ENCODE data around the gene KRT9. TPM values are rescaled to one million over a fixed set of nuclear protein-coding genes. Genes with fewer than 3 reads are reported as not detected.

The KRT9 gene
- total and polyA plus RNA-seq, 9 of the 15 experiments (the other 6 are each of a cell fraction or from before 2014, with no cell fraction given) = 0.03 TPM; not detected in 8

DNA sequence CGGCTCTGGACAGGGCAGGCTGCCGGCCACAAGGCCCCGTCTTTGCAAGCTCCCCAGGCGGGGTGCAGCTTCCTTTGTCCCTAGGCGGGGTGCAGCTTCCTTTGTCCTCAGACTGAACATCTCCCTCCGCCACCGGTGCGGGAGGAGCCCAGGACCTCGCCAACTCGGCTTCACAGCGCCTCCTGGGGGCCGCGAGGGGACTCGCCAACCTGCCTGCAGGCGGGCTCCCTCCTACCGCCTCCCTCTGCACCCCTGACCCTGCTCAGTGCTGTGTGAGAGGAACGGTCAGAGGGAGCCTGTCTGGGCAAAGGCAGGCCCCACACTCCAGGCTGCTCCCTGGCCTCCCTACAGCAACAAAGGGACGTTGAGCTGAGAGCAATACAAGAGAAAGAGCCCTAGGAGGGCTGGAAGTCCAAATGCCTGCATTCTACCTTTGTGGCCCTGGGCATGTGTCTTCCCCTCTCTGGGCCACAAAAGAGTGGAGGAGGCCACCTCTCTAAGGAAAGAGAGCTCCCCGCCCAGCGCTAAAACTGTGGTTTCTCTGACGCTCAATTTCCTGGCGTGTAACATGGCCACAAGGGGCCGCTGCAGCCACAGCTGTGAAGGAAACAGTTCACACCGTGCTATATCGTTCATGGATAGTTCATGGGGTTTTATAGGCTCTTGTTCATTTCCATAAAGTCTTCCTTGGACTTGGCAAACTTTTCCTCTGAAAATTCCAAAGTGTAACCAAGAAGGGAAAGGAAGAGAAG is 22.8 kb downstream of the KRT9 start (continued):
- TF ChIP-seq, protein P1, sequence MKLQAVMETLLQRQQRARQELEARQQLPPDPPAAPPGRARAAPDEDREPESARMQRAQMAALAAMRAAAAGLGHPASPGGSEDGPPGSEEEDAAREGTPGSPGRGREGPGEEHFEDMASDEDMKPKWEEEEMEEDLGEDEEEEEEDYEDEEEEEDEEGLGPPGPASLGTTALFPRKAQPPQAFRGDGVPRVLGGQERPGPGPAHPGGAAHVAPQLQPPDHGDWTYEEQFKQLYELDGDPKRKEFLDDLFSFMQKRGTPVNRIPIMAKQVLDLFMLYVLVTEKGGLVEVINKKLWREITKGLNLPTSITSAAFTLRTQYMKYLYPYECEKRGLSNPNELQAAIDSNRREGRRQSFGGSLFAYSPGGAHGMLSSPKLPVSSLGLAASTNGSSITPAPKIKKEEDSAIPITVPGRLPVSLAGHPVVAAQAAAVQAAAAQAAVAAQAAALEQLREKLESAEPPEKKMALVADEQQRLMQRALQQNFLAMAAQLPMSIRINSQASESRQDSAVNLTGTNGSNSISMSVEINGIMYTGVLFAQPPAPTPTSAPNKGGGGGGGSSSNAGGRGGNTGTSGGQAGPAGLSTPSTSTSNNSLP (IDR thresholded peaks at IDR 0.05; ENCODE audit: borderline replicate concordance, low read depth, low read length) = no peak
- TF ChIP-seq, protein P2, sequence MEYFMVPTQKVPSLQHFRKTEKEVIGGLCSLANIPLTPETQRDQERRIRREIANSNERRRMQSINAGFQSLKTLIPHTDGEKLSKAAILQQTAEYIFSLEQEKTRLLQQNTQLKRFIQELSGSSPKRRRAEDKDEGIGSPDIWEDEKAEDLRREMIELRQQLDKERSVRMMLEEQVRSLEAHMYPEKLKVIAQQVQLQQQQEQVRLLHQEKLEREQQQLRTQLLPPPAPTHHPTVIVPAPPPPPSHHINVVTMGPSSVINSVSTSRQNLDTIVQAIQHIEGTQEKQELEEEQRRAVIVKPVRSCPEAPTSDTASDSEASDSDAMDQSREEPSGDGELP (CRISPR knock-in tag; IDR thresholded peaks at IDR 0.05; ENCODE audit: borderline replicate concordance) = peak; percentile 71
- TF ChIP-seq KAT8 (IDR thresholded peaks at IDR 0.05; ENCODE audit: low read depth) = no peak
- no peak for TF ChIP-seq NCOA6 (IDR thresholded peaks at IDR 0.05)
- TF ChIP-seq, protein P3, sequence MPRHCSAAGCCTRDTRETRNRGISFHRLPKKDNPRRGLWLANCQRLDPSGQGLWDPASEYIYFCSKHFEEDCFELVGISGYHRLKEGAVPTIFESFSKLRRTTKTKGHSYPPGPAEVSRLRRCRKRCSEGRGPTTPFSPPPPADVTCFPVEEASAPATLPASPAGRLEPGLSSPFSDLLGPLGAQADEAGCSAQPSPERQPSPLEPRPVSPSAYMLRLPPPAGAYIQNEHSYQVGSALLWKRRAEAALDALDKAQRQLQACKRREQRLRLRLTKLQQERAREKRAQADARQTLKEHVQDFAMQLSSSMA (CRISPR knock-in tag; IDR thresholded peaks at IDR 0.05) = no peak
- TF ChIP-seq BHLHE40 (IDR thresholded peaks at IDR 0.05; ENCODE audit: low read length) = 0 out of 2 replicates have a peak, but pooled peaks have one; percentile 30
- TF ChIP-seq, protein P4, sequence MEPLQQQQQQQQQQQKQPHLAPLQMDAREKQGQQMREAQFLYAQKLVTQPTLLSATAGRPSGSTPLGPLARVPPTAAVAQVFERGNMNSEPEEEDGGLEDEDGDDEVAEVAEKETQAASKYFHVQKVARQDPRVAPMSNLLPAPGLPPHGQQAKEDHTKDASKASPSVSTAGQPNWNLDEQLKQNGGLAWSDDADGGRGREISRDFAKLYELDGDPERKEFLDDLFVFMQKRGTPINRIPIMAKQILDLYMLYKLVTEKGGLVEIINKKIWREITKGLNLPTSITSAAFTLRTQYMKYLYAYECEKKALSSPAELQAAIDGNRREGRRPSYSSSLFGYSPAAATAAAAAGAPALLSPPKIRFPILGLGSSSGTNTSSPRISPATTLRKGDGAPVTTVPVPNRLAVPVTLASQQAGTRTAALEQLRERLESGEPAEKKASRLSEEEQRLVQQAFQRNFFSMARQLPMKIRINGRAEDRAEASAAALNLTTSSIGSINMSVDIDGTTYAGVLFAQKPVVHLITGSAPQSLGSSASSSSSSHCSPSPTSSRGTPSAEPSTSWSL (CRISPR knock-in tag; IDR thresholded peaks at IDR 0.05; ENCODE audit: borderline replicate concordance) = 0 out of 2 replicates have a peak, but pooled peaks have one; percentile 36
- peak; percentile 34; the same call in 1 of the 2 replicates for TF ChIP-seq MYNN (IDR thresholded peaks at IDR 0.05)
- TF ChIP-seq MYNN (CRISPR knock-in tag; IDR thresholded peaks at IDR 0.05) = no peak
- TF ChIP-seq ADNP (tag; IDR thresholded peaks at IDR 0.05) = no peak
- TF ChIP-seq, protein P5, sequence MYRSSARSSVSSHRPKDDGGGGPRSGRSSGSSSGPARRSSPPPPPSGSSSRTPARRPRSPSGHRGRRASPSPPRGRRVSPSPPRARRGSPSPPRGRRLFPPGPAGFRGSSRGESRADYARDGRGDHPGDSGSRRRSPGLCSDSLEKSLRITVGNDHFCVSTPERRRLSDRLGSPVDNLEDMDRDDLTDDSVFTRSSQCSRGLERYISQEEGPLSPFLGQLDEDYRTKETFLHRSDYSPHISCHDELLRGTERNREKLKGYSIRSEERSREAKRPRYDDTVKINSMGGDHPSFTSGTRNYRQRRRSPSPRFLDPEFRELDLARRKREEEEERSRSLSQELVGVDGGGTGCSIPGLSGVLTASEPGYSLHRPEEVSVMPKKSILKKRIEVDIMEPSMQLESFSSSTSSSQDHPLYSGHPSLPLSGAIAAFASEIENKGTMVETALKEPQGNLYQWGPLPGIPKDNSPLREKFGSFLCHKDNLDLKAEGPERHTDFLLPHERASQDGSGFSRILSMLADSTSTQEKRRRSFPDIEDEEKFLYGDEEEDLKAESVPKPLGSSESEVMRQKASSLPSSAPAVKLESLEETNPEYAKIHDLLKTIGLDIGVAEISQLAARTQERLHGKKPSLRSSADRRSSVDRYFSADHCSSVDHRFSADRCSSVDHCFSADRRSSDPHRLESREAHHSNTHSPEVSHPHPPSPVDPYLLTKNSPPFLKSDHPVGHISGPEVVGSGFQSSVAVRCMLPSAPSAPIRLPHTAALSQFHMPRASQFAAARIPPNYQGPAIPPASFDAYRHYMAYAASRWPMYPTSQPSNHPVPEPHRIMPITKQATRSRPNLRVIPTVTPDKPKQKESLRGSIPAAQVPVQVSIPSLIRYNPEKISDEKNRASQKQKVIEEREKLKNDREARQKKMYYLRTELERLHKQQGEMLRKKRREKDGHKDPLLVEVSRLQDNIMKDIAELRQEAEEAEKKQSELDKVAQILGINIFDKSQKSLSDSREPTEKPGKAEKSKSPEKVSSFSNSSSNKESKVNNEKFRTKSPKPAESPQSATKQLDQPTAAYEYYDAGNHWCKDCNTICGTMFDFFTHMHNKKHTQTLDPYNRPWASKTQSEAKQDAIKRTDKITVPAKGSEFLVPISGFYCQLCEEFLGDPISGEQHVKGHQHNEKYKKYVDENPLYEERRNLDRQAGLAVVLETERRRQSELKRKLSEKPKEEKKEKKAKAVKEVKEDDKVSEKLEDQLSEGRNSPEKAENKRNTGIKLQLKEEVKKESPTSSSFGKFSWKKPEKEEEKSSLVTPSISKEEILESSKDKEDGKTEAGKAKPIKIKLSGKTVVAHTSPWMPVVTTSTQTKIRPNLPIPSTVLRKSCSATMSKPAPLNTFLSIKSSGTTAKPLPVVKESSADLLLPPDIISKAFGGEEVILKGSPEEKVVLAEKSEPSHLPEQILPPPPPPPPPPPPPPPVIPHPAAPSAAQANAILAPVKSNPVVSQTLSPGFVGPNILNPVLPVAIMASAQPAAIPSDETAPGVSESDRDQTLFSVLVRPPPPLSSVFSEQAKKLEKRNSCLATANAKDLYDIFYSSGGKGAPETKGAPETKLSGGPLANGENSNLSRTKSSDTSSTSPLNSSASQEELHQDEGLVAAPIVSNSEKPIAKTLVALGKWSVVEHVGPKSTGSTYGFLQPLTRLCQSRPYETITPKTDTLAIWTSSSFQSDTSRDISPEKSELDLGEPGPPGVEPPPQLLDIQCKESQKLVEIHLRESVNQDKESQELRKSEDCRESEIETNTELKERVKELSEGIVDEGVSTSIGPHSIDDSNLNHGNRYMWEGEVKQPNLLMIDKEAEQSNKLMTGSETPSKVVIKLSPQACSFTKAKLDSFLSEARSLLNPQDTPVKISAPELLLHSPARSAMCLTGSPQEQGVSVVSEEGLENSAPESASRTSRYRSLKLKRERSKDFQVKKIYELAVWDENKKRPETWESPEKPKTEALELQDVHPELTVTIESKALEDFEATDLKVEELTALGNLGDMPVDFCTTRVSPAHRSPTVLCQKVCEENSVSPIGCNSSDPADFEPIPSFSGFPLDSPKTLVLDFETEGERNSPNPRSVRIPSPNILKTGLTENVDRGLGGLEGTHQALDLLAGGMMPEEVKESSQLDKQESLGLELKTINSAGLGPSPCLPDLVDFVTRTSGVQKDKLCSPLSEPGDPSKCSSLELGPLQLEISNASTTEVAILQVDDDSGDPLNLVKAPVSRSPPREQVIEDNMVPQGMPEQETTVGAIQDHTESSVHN (IDR thresholded peaks at IDR 0.05; ENCODE audit: borderline replicate concordance in 1 of 2, low read depth in 1 of 2) = no peak
